ENCODE results near the gene SAP30L.

Gene SAP30L

GRCh38 chr5:154466671-154467070 lies 20.9 kb downstream of the SAP30L start:
- no peak for DNase-seq

- peak; percentile 64 for DNase-seq
Observed at GRCh38 chr5:154467655-154468354, 22.0 kb downstream of the SAP30L start.

- DNase-seq, result no peak
Observed at GRCh38 chr5:154470137-154470536, 24.3 kb downstream of the SAP30L start.

GRCh38 chr5:154470947-154471870 lies 25.4 kb downstream of the SAP30L start:
- DNase-seq, result no peak

GRCh38 chr5:154472871-154473580 lies 27.2 kb downstream of the SAP30L start:
- no peak for DNase-seq

GRCh38 chr5:154473581-154474283 lies 27.9 kb downstream of the SAP30L start:
- no peak for DNase-seq

GRCh38 chr5:154474396-154475334 lies 28.9 kb downstream of the SAP30L start:
- DNase-seq, result no peak

GRCh38 chr5:154475591-154476353 lies 30.0 kb downstream of the SAP30L start:
- DNase-seq, result no peak

- DNase-seq, result no peak
Observed at GRCh38 chr5:154476354-154477205, 30.8 kb downstream of the SAP30L start.

- no peak for DNase-seq
Observed at GRCh38 chr5:154477382-154478223, 31.8 kb downstream of the SAP30L start.

GRCh38 chr5:154478224-154478565 lies 32.4 kb downstream of the SAP30L start, which contains the start of gene HAND1:
Gene HAND1 (minus strand): TSS chr5:154478227. CDS start chr5:154478008, 219 bp downstream.
- peak; percentile 73 for DNase-seq

- no peak for DNase-seq
Observed at GRCh38 chr5:154478752-154479159, 33.0 kb downstream of the SAP30L start.

- DNase-seq, result no peak
Observed at GRCh38 chr5:154479160-154479943, 33.6 kb downstream of the SAP30L start.

GRCh38 chr5:154479944-154480750 lies 34.4 kb downstream of the SAP30L start:
- no peak for DNase-seq

GRCh38 chr5:154480847-154481246 lies 35.0 kb downstream of the SAP30L start:
- DNase-seq, result no peak

GRCh38 chr5:154481584-154482381 lies 36.0 kb downstream of the SAP30L start:
- DNase-seq, result no peak
